Posterior cingulate gyrus (tissue), 11 donors: ENCODE measurements around the gene PACRG.

ENCODE experiments used
- DNase-seq, 10 donors: peaks; one replicate each; pipeline versions ENCODE4 v3.0.0 to v3.0.0-alpha.2; 2020 to 2021; ENCODE audit warnings: mixed read lengths in 3 of 10
- intact Hi-C: fragments of 100-400 bp; cut with DNase I; formaldehyde crosslinking; loops from one replicate; pipeline ENCODE4 v1.15.1; 2023

The PACRG gene

GRCh38 chr6:163249651-163250101, 521.9 kb downstream of the PACRG start:
- intact Hi-C loops: loop anchor here (5.0 kb wide), 2 partner anchors 67 to 392 kb away; no protein-coding TSS in a partner anchor
- peak in 6 of 10 donors; percentile 24 to 86 (median 46) for DNase-seq

GRCh38 chr6:163250116-163250515, 522.3 kb downstream of the PACRG start:
- peak in 1 of 10 donors; percentile 68 for DNase-seq
- intact Hi-C loops: no loop called here

- peak in 1 of 10 donors; percentile 83 for DNase-seq
- intact Hi-C loops: no loop called here
Measured at GRCh38 chr6:163252061-163252591, 524.4 kb downstream of the PACRG start.

GRCh38 chr6:163253556-163254213, 525.9 kb downstream of the PACRG start:
- DNase-seq: peak in 1 of 10 donors; percentile 82

GRCh38 chr6:163254341-163254835, 526.6 kb downstream of the PACRG start:
- DNase-seq: peak in 8 of 10 donors; percentile 38 to 95 (median 59)
- intact Hi-C loops: no loop called here

More at GRCh38 chr6:163253556-163254213, 525.9 kb downstream of the PACRG start:
- intact Hi-C loops: no loop called here

GRCh38 chr6:163255265-163255664, 527.5 kb downstream of the PACRG start:
- intact Hi-C loops: no loop called here
- DNase-seq: peak in 1 of 10 donors; percentile 76

GRCh38 chr6:163259689-163260088, 531.9 kb downstream of the PACRG start:
- DNase-seq: peak in 1 of 10 donors; percentile 74
- intact Hi-C loops: loop anchor here (5.0 kb wide), 2 partner anchors 58 to 153 kb away; partner anchors contain the start of gene QKI

GRCh38 chr6:163260111-163260895, 532.5 kb downstream of the PACRG start:
- intact Hi-C loops: loop anchor here (5.0 kb wide), 2 partner anchors 57 to 152 kb away; partner anchors contain the start of gene QKI
- peak; percentile 57 to 90 (median 74) for DNase-seq

GRCh38 chr6:163260911-163261310, 533.1 kb downstream of the PACRG start:
- DNase-seq: peak in 5 of 10 donors; percentile 33 to 86 (median 54)
- intact Hi-C loops: loop anchor here (5.0 kb wide), 2 partner anchors 56 to 151 kb away; partner anchors contain the start of gene QKI

- DNase-seq: peak in 2 of 10 donors; percentile 46 to 79
- intact Hi-C loops: loop anchor here (5.0 kb wide), 2 partner anchors 56 to 151 kb away; partner anchors contain the start of gene QKI
Measured at GRCh38 chr6:163261361-163261760, 533.6 kb downstream of the PACRG start.

- peak in 1 of 10 donors; percentile 8 for DNase-seq
- intact Hi-C loops: loop anchor here (5.0 kb wide), 2 partner anchors 55 to 150 kb away; partner anchors contain the start of gene QKI
Measured at GRCh38 chr6:163262080-163262479, 534.3 kb downstream of the PACRG start.

- intact Hi-C loops: loop anchor here (5.0 kb wide), 2 partner anchors 54 to 149 kb away; partner anchors contain the start of gene QKI
- DNase-seq: peak in 9 of 10 donors; percentile 40 to 92 (median 56)
Measured at GRCh38 chr6:163263196-163263595, 535.4 kb downstream of the PACRG start.

GRCh38 chr6:163263998-163264661, 536.4 kb downstream of the PACRG start:
- intact Hi-C loops: loop anchor here (5.0 kb wide), 2 partner anchors 53 to 148 kb away; partner anchors contain the start of gene QKI
- DNase-seq: peak in 5 of 10 donors; percentile 31 to 93 (median 55)

GRCh38 chr6:163264662-163265035, 536.9 kb downstream of the PACRG start:
- intact Hi-C loops: loop anchor here (5.0 kb wide), 2 partner anchors 53 to 148 kb away; partner anchors contain the start of gene QKI
- DNase-seq: no peak

- no peak for DNase-seq
- intact Hi-C loops: no loop called here
Measured at GRCh38 chr6:163281634-163282033, 553.9 kb downstream of the PACRG start.

- intact Hi-C loops: no loop called here
- no peak for DNase-seq
Measured at GRCh38 chr6:163282672-163283071, 554.9 kb downstream of the PACRG start.

GRCh38 chr6:163284151-163284550, 556.4 kb downstream of the PACRG start:
- intact Hi-C loops: no loop called here
- peak in 2 of 10 donors; percentile 38 to 64 for DNase-seq

- peak in 1 of 10 donors; percentile 18 for DNase-seq
- intact Hi-C loops: no loop called here
Measured at GRCh38 chr6:163285691-163286090, 557.9 kb downstream of the PACRG start.

GRCh38 chr6:163287626-163288025, 559.9 kb downstream of the PACRG start:
- intact Hi-C loops: no loop called here
- DNase-seq: peak in 1 of 10 donors; percentile 70

- DNase-seq: no peak
- intact Hi-C loops: no loop called here
Measured at GRCh38 chr6:163288066-163288465, 560.3 kb downstream of the PACRG start.
